Kidney epithelial cell (primary cell): ENCODE measurements around the gene GAS7. TPM values are rescaled to one million over a fixed set of nuclear protein-coding genes. Genes with fewer than 3 reads are reported as not detected.

Experiments
- DNase-seq: peaks from one replicate; pipeline ENCODE4 v3.0.0-alpha.2; 2010; ENCODE audit warnings: low read depth
- H3K27me3 ChIP-seq: 2 replicates; pipeline ENCODE4 v1.6.0; 2011; ENCODE audit warnings: low read length; ENCODE audit not compliant: control insufficient read depth, insufficient read depth
- H3K36me3 ChIP-seq: 2 replicates; pipeline ENCODE4 v1.5.1; 2011; ENCODE audit warnings: low read length; ENCODE audit not compliant: control insufficient read depth, insufficient read depth
- H3K4me3 ChIP-seq: 2 replicates; pipeline ENCODE4 v1.5.1; 2011; ENCODE audit warnings: low read depth, mild to moderate bottlenecking, control low read depth, low read length
- total RNA-seq: library from RNA; depleted of rRNA; stranded (reverse); fragments of >200 nt; gene quantifications from 2 replicates; pipeline ENCODE4 v1.2.3, GENCODE V29; 2015
- TF ChIP-seq, protein P1 (sequence below): IDR thresholded peaks from 2 replicates; pipeline ENCODE4 v1.5.1; 2011; ENCODE audit warnings: mild to moderate bottlenecking, moderate library complexity, low read length, control low read depth, inconsistent platforms; ENCODE audit not compliant: insufficient read depth, poor library complexity, severe bottlenecking

The GAS7 gene
- total RNA-seq, 1 donor from 2014 or later = 3.6 TPM

DNA sequence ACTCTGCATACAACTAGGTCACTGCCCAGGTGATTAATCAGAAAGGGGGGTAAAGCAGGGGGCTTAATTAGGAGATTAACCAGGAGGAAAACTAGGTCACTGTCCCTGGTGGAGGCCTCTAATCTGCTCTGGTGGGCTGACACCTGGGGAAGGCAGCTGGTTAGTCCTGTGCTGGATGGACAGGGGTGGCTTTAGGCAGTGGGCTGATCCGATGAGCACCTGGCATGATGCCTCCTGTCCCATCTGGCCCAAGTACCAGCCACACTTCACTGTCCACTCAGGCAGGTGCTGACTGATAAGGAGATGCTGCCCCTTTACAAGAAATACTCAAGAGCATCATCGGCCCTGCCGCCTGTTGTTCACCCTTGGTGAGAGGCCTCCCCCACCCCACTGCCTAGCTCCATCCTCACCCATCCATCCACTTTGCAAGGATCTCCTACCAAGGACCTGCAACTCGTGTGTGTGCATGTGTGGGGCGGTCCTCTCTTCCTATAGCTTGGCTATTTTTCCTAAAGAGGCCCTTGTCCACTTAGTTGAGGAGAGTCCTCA lies 279.5 kb downstream of the GAS7 start:
- Histone ChIP-seq H3K27me3 (no peaks in the 10 kb centered on the region), H3K36me3 (no peaks in the 10 kb centered on the region), H3K4me3 (no peak overlapping the region)
- DNase-seq = no peak
- TF ChIP-seq, protein P1, sequence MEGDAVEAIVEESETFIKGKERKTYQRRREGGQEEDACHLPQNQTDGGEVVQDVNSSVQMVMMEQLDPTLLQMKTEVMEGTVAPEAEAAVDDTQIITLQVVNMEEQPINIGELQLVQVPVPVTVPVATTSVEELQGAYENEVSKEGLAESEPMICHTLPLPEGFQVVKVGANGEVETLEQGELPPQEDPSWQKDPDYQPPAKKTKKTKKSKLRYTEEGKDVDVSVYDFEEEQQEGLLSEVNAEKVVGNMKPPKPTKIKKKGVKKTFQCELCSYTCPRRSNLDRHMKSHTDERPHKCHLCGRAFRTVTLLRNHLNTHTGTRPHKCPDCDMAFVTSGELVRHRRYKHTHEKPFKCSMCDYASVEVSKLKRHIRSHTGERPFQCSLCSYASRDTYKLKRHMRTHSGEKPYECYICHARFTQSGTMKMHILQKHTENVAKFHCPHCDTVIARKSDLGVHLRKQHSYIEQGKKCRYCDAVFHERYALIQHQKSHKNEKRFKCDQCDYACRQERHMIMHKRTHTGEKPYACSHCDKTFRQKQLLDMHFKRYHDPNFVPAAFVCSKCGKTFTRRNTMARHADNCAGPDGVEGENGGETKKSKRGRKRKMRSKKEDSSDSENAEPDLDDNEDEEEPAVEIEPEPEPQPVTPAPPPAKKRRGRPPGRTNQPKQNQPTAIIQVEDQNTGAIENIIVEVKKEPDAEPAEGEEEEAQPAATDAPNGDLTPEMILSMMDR = no peak

DNA sequence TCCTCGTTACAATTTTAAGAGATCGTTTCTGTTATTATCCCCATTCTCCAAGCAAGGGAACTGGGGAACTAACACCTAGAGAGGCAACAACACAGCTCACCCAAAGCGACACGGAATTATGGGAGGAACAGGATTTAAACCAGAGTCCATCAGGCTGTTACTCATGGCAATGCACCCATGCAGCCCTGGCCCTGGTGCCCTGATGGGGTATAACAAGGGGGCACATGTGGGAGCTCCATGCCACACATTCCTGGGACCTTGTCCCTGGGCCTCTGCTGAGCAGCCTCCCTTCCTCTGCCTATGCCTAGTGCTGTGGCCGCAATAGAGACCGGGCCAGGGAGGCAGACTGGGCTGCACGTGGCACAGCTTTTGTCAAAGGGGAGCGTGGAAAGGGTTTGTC lies 280.1 kb downstream of the GAS7 start:
- no peaks in the 10 kb centered on the region for H3K36me3 ChIP-seq
- DNase-seq = no peak
- H3K27me3 ChIP-seq = no peaks in the 10 kb centered on the region
- H3K4me3 ChIP-seq = no peak overlapping the region
- TF ChIP-seq, protein P1 = no peak

DNA sequence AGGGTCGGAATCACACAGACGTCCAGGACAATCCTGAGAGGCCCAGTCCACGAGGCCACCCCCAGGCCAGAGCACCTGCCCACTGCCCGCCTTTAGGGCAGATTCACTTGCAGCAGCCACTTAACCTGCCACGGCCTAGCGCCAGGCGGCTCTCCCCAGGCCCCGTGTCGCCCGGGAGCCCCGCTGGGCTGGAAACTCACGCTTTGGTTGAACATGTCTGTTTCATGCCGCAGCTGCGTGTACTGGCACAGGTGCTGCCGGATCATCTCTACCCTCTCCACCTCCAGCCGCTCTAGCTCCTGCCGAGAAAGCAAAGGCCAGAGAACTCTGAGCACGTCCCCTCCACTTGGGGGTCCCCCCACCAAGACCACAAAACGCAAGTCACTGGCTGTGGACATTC lies 280.6 kb downstream of the GAS7 start:
- TF ChIP-seq, protein P1 = no peak
- H3K36me3 ChIP-seq = no peaks in the 10 kb centered on the region

DNA sequence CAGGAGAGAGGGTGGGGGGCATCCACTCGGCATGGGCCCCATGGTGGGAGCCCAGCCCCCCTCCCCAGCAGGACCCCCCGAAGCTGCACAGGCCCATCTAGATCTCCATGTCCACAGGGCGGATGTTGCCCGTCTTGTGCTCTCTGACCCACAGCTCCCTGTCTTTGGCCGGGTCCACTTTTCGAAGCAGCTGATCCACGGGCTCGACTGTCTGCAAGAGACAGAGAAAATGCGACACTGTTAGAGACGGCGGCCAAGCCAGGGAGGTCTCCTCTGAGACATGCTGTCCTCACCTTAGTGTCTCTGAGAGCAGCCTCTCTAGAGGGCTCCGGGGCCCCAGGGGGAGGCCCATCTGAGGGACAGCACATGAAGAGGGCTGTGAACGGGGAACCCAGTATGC lies 281.3 kb downstream of the GAS7 start:
- TF ChIP-seq, protein P1 = no peak
- no peaks in the 10 kb centered on the region for H3K36me3 ChIP-seq
- no peak for DNase-seq
- no peak overlapping the region for H3K4me3 ChIP-seq
- H3K27me3 ChIP-seq = no peaks in the 10 kb centered on the region

More for the DNA sequence above, 280.6 kb downstream of the GAS7 start:
- Histone ChIP-seq H3K4me3 (no peak overlapping the region), H3K27me3 (no peaks in the 10 kb centered on the region)
- DNase-seq = no peak

DNA sequence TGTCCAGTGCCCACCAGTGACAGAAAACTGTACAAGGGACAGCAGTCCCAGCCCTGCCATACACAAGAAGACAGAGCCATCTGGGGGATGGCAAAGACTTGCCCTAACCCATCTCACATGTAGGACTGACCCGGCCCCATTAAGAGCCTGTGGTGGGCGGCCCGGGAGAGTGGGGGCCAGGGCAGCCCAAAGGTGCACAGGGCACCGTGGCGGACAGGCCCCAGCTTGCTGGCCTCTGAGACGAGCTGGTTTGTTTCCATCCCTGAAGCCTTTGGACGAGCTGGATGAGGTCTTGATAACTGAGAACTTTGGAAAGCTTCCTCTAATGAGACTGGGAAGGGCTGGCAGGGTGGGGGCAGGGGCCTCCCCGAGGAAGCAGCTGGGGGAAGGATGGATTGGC lies 282.3 kb downstream of the GAS7 start:
- no peak overlapping the region for H3K4me3 ChIP-seq
- TF ChIP-seq, protein P1 = no peak

DNA sequence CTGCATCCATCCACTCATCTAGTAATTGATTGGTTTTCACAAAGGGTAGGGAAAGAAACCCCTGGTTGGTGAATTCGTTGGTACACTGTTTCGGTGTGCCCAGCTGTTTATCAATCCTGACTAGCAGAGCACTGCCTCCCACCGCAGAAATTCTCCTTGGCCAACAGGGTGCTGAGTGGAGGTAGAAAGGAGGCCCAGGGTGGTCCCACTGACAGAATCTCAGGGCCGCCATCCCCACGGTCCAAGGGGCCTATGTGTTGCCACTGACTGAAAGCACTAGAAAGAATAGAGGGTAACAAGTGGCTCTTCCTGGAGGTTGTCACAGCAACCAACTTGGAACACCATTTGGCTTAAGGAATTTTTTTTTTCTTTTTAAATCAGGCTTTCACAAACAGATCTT lies 284.9 kb downstream of the GAS7 start:
- Histone ChIP-seq H3K36me3 (no peaks in the 10 kb centered on the region), H3K27me3 (peaks cover 3% of the 10 kb centered on the region), H3K4me3 (no peak overlapping the region)
- TF ChIP-seq, protein P1 = no peak
- no peak for DNase-seq

More for the DNA sequence above, 282.3 kb downstream of the GAS7 start:
- H3K27me3 ChIP-seq = peaks cover 3% of the 10 kb centered on the region
- no peaks in the 10 kb centered on the region for H3K36me3 ChIP-seq
- DNase-seq = no peak
